K562 (cell line): ENCODE results near the gene TRMT44. TPM values are rescaled to one million over a fixed set of nuclear protein-coding genes. Genes with fewer than 3 reads are reported as not detected.
A peak's percentile ranks its signal among the peaks of the same experiment; 100 is the strongest.

Experiments
- ATAC-seq: fragments of 200-7000 bp; cut with Tn5 transposase; 3 replicates; pipeline ENCODE4 v1.9.1; 2020; ENCODE audit warnings: moderate library complexity
- BruUV-seq: library from RNA; stranded (reverse); fragments of 400-500 nt; replicated peaks from 2 replicates; lab custom pipeline; 2021; lab: Mats Ljungman, UMichigan
- CTCF ChIA-PET: fragments of 300-600 bp; formaldehyde crosslinking; extraction: SDS; loops from one replicate; lab custom pipeline; 2021; ENCODE audit warnings: low intra/inter-chr PET ratio; lab: Yijun Ruan, JAX
- POLR2A ChIA-PET: fragments of 300-600, 350-650 bp; sonication (Branson Sonifier 250); formaldehyde crosslinking; extraction: SDS; loops from one replicate; lab custom pipeline; 2021; ENCODE audit warnings: antibody characterized with exemption, inconsistent platforms; lab: Yijun Ruan, JAX
- DNase-seq, 4 experiments: peaks; one replicate each; pipeline versions ENCODE4 v3.0.0 to v3.0.0-alpha.2; 2011 to 2018; ENCODE audit warnings: low spot score in 3 of 4, mixed read lengths in 3 of 4; ENCODE audit errors: extremely low read depth in 1 of 4
- FAIRE-seq: peaks from 2 replicates; lab custom pipeline; 2011; peaks lifted over from hg19 to GRCh38; lab: Jason Lieb, UNC
- H2AFZ ChIP-seq: 2 replicates; pipeline ENCODE4 v1.6.0; 2011; ENCODE audit warnings: low read depth, low read length, control low read depth, inconsistent platforms
- H3K27ac ChIP-seq: fragments of 200-600 bp; 3 replicates; pipeline ENCODE4 v1.8.0; 2011; ENCODE audit warnings: low read depth, mild to moderate bottlenecking, control low read depth, inconsistent platforms, low read length, moderate library complexity, mixed read lengths; ENCODE audit errors: extremely low read depth
- H3K27me3 ChIP-seq, 2 experiments: fragments of 300-600 bp in 1 of 2; 2 replicates in 1 of 2; 3 replicates in 1 of 2; pipeline versions ENCODE4 v1.6.0 to v1.8.0; 2011; ENCODE audit warnings: inconsistent platforms in 2 of 2, low read length in 2 of 2, mild to moderate bottlenecking in 1 of 2, mixed read lengths in 1 of 2, moderate library complexity in 1 of 2; ENCODE audit not compliant: control insufficient read depth in 2 of 2, insufficient read depth in 2 of 2
- H3K36me3 ChIP-seq: fragments of 300-600 bp; 3 replicates; pipeline ENCODE4 v1.8.0; 2011; ENCODE audit warnings: mild to moderate bottlenecking, low read length, inconsistent platforms; ENCODE audit not compliant: control insufficient read depth, insufficient read depth
- H3K4me1 ChIP-seq, 2 experiments: fragments of 200-600 bp in 1 of 2; replicated peaks in 1 of 2; 2 replicates in 1 of 2; 3 replicates in 1 of 2; pipeline versions ENCODE4 v1.5.1 to v1.8.0; 2011; ENCODE audit warnings: inconsistent platforms in 2 of 2, low read length in 2 of 2, mild to moderate bottlenecking in 1 of 2, mixed read lengths in 1 of 2, moderate library complexity in 1 of 2; ENCODE audit not compliant: control insufficient read depth in 2 of 2, insufficient read depth in 2 of 2
- H3K4me2 ChIP-seq: 2 replicates; pipeline ENCODE4 v1.6.1; 2011; ENCODE audit warnings: low read length, control low read depth, inconsistent platforms, mixed read lengths; ENCODE audit not compliant: insufficient read depth
- H3K4me3 ChIP-seq: fragments of 200-600 bp; sonication (generic), shearing (Covaris generic); 2 replicates; pipeline ENCODE4 v1.5.1; 2016; ENCODE audit warnings: control low read depth, inconsistent platforms
- H3K79me2 ChIP-seq: fragments of 200-600 bp; 3 replicates; pipeline ENCODE4 v1.8.0; 2011; ENCODE audit warnings: low read length, inconsistent platforms; ENCODE audit not compliant: control insufficient read depth, insufficient read depth
- H3K9ac ChIP-seq, 2 experiments: 2 replicates each; pipeline versions ENCODE4 v1.6.0 to v1.6.1; 2011; ENCODE audit warnings: low read depth in 2 of 2, low read length in 2 of 2, control low read depth in 1 of 2, inconsistent platforms in 1 of 2, mild to moderate bottlenecking in 1 of 2, mixed read lengths in 1 of 2; ENCODE audit not compliant: insufficient read depth in 1 of 2
- H3K9me1 ChIP-seq: one replicate; pipeline ENCODE4 v1.6.0; 2011; ENCODE audit warnings: inconsistent platforms, mild to moderate bottlenecking, low read length, moderate library complexity; ENCODE audit not compliant: control insufficient read depth, insufficient read depth
- H3K9me3 ChIP-seq: replicated peaks from 2 replicates; pipeline ENCODE4 v1.5.1; 2011; ENCODE audit warnings: low read depth, low read length, inconsistent platforms; ENCODE audit not compliant: control insufficient read depth, insufficient read depth
- H4K20me1 ChIP-seq: replicated peaks from 2 replicates; pipeline ENCODE4 v1.6.1; 2011; ENCODE audit warnings: low read length, inconsistent platforms, mixed read lengths; ENCODE audit not compliant: control insufficient read depth, insufficient read depth
- ARID4B ChIP-seq: sonication (generic); formaldehyde crosslinking; IDR thresholded peaks from 2 replicates; pipeline ENCODE4 v1.8.0; 2022; ENCODE audit warnings: mild to moderate bottlenecking, missing genetic modification reagents
- SMAD3 ChIP-seq: fragments of 450-650 bp; formaldehyde crosslinking; conservative IDR thresholded peaks from 2 replicates; pipeline ENCODE4 v1.4.0; 2020; ENCODE audit warnings: mild to moderate bottlenecking
- ZFP30 ChIP-seq: fragments of 250-450 bp; sonication (Bioruptor Pico); IDR thresholded peaks from 2 replicates; pipeline ENCODE4 v1.8.0; 2022; ENCODE audit warnings: moderate library complexity, mild to moderate bottlenecking, inconsistent platforms, borderline replicate concordance
- ZNF184 ChIP-seq: sonication (generic); formaldehyde crosslinking; IDR thresholded peaks from 2 replicates; pipeline ENCODE4 v1.5.0; 2020; ENCODE audit warnings: missing genetic modification reagents
- WGBS: fragments of 100-300 bp; shearing (Covaris generic); methylation state at CpG from one replicate; pipeline ENCODE4 v1.1.6; 2016; ENCODE audit warnings: low coverage, mixed read lengths; ENCODE audit not compliant: insufficient coverage; ENCODE audit errors: missing lambda C conversion rate; 5-methylcytosine and 5-hydroxymethylcytosine counted together
- in situ Hi-C: fragments of 300-500 bp; cut with MboI; formaldehyde crosslinking; loops from 4 replicates; pipeline ENCODE4 v1.15.0; 2018; ENCODE audit warnings: inconsistent platforms, mixed read lengths
- intact Hi-C: fragments of 100-400 bp; cut with micrococcal nuclease; formaldehyde crosslinking; loops from 2 replicates; pipeline ENCODE4 v1.14.2; 2022
- polyA plus RNA-seq, 8 experiments: library from polyadenylated mRNA; depleted of rRNA in 4 of 8; stranded (reverse) in 5 of 8; unstranded in 3 of 8; fragments of >200 nt; fragmentation: Nextera tagmentation in 2 of 8; fragmentation: Illumina TruSeq in 1 of 8; extraction: Ambion mirVana in 2 of 8; extraction: Trizol in 1 of 8; gene quantifications; 2 replicates each; pipeline versions ENCODE4 v1.2.1 to v1.2.3, GENCODE V29; 2011 to 2014; ENCODE audit warnings: inconsistent platforms in 1 of 8, missing spikeins in 1 of 8
- total RNA-seq, 7 experiments: library from RNA; depleted of rRNA in 6 of 7; stranded (reverse); fragments of >200 nt in 6 of 7; fragmentation: Illumina TruSeq in 2 of 7; extraction: Trizol in 2 of 7; gene quantifications; 2 replicates each; pipeline versions ENCODE4 v1.2.1 to v1.2.3, GENCODE V29; 2011 to 2021; ENCODE audit warnings: low replicate concordance in 1 of 7
- TF ChIP-seq, protein P1 (sequence below): sonication (generic); formaldehyde crosslinking; IDR thresholded peaks from 2 replicates; pipeline ENCODE4 v1.9.0; 2022; ENCODE audit warnings: mild to moderate bottlenecking, missing genetic modification reagents

The TRMT44 gene
- total and polyA plus RNA-seq, 9 of the 15 experiments (the other 6 are each of a cell fraction or from before 2014, with no cell fraction given), result 1.2 to 18.6 (median 10.0) TPM

- no peaks in the 10 kb centered on the region for H3K9me1 ChIP-seq
- ChIA-PET POLR2A (interaction anchor here (1.1 to 1.7 kb wide), 3 partner anchors 123 to 136 kb away, joined by 3 to 6 read pairs (median 4); partner anchors contain the start of gene CPZ), CTCF (interaction anchor here (3.1 kb wide), 1 partner anchor 124 kb away, joined by 64 read pairs; the partner anchor contains the start of gene CPZ)
- no peaks in the 10 kb centered on the region for H3K79me2 ChIP-seq
- no peak overlapping the region; the same call in 2 of the 3 replicates for H3K27ac ChIP-seq
- no TSS peak for BruUV-seq
- peak overlapping the region in 1 of 2 experiments; percentile 35; a peak in 1 of 4 replicates for H3K9ac ChIP-seq
- H3K36me3 ChIP-seq, result peaks cover 49% of the 10 kb centered on the region; the same call in 2 of the 3 replicates
- WGBS, result 93% methylated on average over 14 of the region's 14 CpGs
- no peak overlapping the region for H2AFZ ChIP-seq
- H4K20me1 ChIP-seq, result 0 out of 2 replicates have a peak, but pooled peaks cover 3% of the 10 kb centered on the region
- H3K4me1 ChIP-seq, result peaks cover 0 to 36% of the 10 kb centered on the region in 2 experiments; a peak in 4 of 5 replicates
- intact Hi-C loops (loop anchor here (2.0 kb wide), 1 partner anchor 117 kb away; no protein-coding TSS in a partner anchor), in situ Hi-C loops (no loop called here)
- DNase-seq (no peak), ATAC-seq (no peak), FAIRE-seq (no peak)
- no peak for TF ChIP-seq ZNF184 (CRISPR knock-in tag)
- no peak for TF ChIP-seq ZFP30 (CRISPR knock-in tag)
- TF ChIP-seq, protein P1, sequence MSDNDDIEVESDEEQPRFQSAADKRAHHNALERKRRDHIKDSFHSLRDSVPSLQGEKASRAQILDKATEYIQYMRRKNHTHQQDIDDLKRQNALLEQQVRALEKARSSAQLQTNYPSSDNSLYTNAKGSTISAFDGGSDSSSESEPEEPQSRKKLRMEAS (CRISPR knock-in tag), result 0 out of 2 replicates have a peak, but pooled peaks have one; percentile 21
- no peak for TF ChIP-seq SMAD3 (CRISPR knock-in tag)
- TF ChIP-seq ARID4B, result 0 out of 2 replicates have a peak, but pooled peaks have one; percentile 11
- no peak overlapping the region for H3K4me3 ChIP-seq
- no peaks in the 10 kb centered on the region for H3K9me3 ChIP-seq
- H3K4me2 ChIP-seq, result no peak overlapping the region
- no peaks in the 10 kb centered on the region for H3K27me3 ChIP-seq
Measured at GRCh38 chr4:8469550-8469949, 29.0 kb downstream of the TRMT44 start.
